Measurements from ENCODE around the gene GRIK2. TPM values are rescaled to one million over a fixed set of nuclear protein-coding genes. Genes with fewer than 3 reads are reported as not detected.

The GRIK2 gene
- total RNA-seq, 3 donors from 2014 or later, result 1.1 to 3.7 TPM; not detected in 1

DNA sequence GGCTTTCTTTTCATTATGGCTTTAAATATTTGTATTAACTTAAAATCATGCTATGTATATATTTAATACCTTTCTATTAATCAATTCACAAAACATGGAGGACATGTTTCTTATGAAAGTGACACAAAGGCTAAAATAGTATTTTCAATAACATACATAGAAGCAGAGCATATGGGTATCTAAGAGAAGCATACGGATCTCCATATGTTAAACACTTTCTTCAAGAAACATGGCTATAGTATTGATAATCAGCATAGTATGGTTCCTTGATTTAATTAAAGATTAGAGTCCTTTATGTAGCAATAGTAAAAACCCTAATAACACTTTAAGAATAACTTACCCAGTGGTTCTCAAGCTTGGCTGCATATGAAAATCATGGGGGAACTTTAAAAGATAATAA, 58.5 kb downstream of the GRIK2 start:
- Histone ChIP-seq H3K27me3 (no peaks in the 10 kb centered on the region), H3K27ac (no peak overlapping the region), H3K4me3 (no peak overlapping the region), H3K36me3 (no peaks in the 10 kb centered on the region), H3K9me3 (no peaks in the 10 kb centered on the region), H3K4me1 (no peaks in the 10 kb centered on the region)
- intact Hi-C loops (cut with DNase I; ENCODE audit: low total_unique reads), result no loop called here
- TF ChIP-seq CTCF (IDR thresholded peaks at IDR 0.05) (no peak), POLR2AphosphoS5 (IDR thresholded peaks at IDR 0.05) (no peak), POLR2A (IDR thresholded peaks at IDR 0.05) (no peak)
- DNase-seq (ENCODE audit: low spot score in 2 of 2), result no peak

- Histone ChIP-seq H3K4me3 (no peak overlapping the region), H3K4me1 (no peaks in the 10 kb centered on the region), H3K27ac (no peak overlapping the region), H3K27me3 (no peaks in the 10 kb centered on the region), H3K36me3 (no peaks in the 10 kb centered on the region), H3K9me3 (no peaks in the 10 kb centered on the region)
- TF ChIP-seq POLR2A (IDR thresholded peaks at IDR 0.05) (no peak), CTCF (IDR thresholded peaks at IDR 0.05) (no peak), POLR2AphosphoS5 (IDR thresholded peaks at IDR 0.05) (no peak)
- intact Hi-C loops (cut with DNase I; ENCODE audit: low total_unique reads), result no loop called here
- DNase-seq (ENCODE audit: low spot score in 2 of 2), result no peak
These were observed 59.7 kb downstream of the GRIK2 start for GRCh38 chr6:101453221-101453620.

GRCh38 chr6:101454106-101454676, 60.7 kb downstream of the GRIK2 start:
- intact Hi-C loops (cut with DNase I; ENCODE audit: low total_unique reads), result no loop called here
- DNase-seq (ENCODE audit: low spot score in 2 of 2), result no peak
- no peak overlapping the region for H3K4me3 ChIP-seq
- no peak overlapping the region for H3K27ac ChIP-seq
- no peaks in the 10 kb centered on the region for H3K36me3 ChIP-seq
- TF ChIP-seq CTCF (IDR thresholded peaks at IDR 0.05) (no peak), POLR2AphosphoS5 (IDR thresholded peaks at IDR 0.05) (no peak), POLR2A (IDR thresholded peaks at IDR 0.05) (no peak)
- H3K4me1 ChIP-seq, result no peaks in the 10 kb centered on the region
- no peaks in the 10 kb centered on the region for H3K9me3 ChIP-seq
- H3K27me3 ChIP-seq, result no peaks in the 10 kb centered on the region

DNA sequence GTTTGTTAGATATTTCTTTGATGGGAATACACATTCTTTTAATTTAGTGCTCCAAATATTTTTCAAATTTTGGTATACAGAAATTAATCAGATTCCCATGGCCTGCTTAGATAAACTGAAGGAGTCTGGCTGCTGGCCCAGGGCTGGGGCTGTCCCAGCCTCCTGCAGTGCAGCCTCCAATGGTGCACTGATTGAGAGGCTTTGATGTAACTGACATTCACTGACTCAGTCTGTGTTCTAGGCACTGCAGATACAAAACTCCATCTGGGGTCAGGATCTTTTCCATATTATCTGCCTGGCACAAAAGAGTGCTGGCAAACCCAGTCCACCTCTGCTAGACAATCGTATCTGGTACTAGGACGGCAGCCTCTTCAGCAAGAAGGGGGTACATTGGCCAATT, 64.8 kb downstream of the GRIK2 start:
- Histone ChIP-seq H3K27ac (no peak overlapping the region), H3K27me3 (no peaks in the 10 kb centered on the region), H3K4me3 (no peak overlapping the region), H3K4me1 (no peaks in the 10 kb centered on the region), H3K9me3 (no peaks in the 10 kb centered on the region), H3K36me3 (no peaks in the 10 kb centered on the region)
- DNase-seq (ENCODE audit: low spot score in 2 of 2), result no peak
- TF ChIP-seq POLR2AphosphoS5 (IDR thresholded peaks at IDR 0.05) (no peak), POLR2A (IDR thresholded peaks at IDR 0.05) (no peak), CTCF (IDR thresholded peaks at IDR 0.05) (no peak)
- intact Hi-C loops (cut with DNase I; ENCODE audit: low total_unique reads), result no loop called here

DNA sequence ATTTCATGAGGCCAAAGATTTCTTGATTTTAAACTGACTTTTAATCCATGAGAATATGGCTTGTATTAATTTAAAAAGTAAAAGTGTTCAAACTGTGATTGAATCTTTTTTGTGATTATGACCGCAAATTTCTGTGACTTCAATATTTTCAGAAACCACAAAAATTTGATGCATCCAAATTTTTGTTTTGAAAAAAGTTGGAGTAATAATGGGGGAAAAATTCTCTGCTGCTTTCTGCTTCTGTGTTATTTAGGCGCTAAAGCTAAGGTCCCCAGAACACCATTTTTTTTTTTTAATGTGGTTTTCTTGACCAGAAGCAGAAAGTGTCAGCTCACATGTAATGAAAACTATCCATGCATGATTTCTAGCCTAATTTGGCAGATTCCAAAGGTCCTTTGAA, 65.3 kb downstream of the GRIK2 start:
- no peak overlapping the region for H3K27ac ChIP-seq
- H3K36me3 ChIP-seq, result no peaks in the 10 kb centered on the region
- intact Hi-C loops (cut with DNase I; ENCODE audit: low total_unique reads), result no loop called here
- H3K4me1 ChIP-seq, result no peaks in the 10 kb centered on the region
- H3K9me3 ChIP-seq, result no peaks in the 10 kb centered on the region
- no peak for TF ChIP-seq POLR2A (IDR thresholded peaks at IDR 0.05)
- no peak for TF ChIP-seq CTCF (IDR thresholded peaks at IDR 0.05)
- TF ChIP-seq POLR2AphosphoS5 (IDR thresholded peaks at IDR 0.05), result no peak
- no peak overlapping the region for H3K4me3 ChIP-seq
- H3K27me3 ChIP-seq, result no peaks in the 10 kb centered on the region
- no peak for DNase-seq (ENCODE audit: low spot score in 2 of 2)
